MM.1S (cell line): Measurements from ENCODE around the gene TSGA10IP.
A peak's percentile ranks its signal among the peaks of the same experiment; 100 is the strongest.

ENCODE experiments used
- DNase-seq: peaks from one replicate; pipeline ENCODE4 v3.0.0-alpha.2; 2015
- H2AFZ ChIP-seq: fragments of 300-600 bp; sonication (generic); 2 replicates; pipeline ENCODE4 v1.6.0; 2016; ENCODE audit warnings: antibody characterized with exemption, low read length
- H3F3A ChIP-seq: fragments of 300-600 bp; sonication (generic); 2 replicates; pipeline ENCODE4 v1.6.1; 2016; ENCODE audit warnings: mild to moderate bottlenecking, antibody characterized with exemption, low read length, moderate library complexity, mixed read lengths; ENCODE audit not compliant: insufficient read depth
- H3K27ac ChIP-seq: fragments of 300-600 bp; sonication (generic); 2 replicates; pipeline ENCODE4 v1.5.1; 2016; ENCODE audit warnings: mild to moderate bottlenecking, low read length
- H3K27me3 ChIP-seq: fragments of 300-600 bp; sonication (generic); replicated peaks from 2 replicates; pipeline ENCODE4 v1.6.0; 2016; ENCODE audit warnings: low read length; ENCODE audit not compliant: insufficient read depth
- H3K36me3 ChIP-seq: fragments of 300-600 bp; sonication (generic); replicated peaks from 2 replicates; pipeline ENCODE4 v1.6.1; 2016; ENCODE audit warnings: mild to moderate bottlenecking, low read length, mixed read lengths; ENCODE audit not compliant: insufficient read depth
- H3K4me1 ChIP-seq: fragments of 300-600 bp; sonication (generic); 2 replicates; pipeline ENCODE4 v1.6.1; 2016; ENCODE audit warnings: low read length, mixed read lengths
- H3K4me2 ChIP-seq: fragments of 300-600 bp; sonication (generic); 2 replicates; pipeline ENCODE4 v1.6.0; 2016; ENCODE audit warnings: low read depth, low read length
- H3K4me3 ChIP-seq: fragments of 300-600 bp; sonication (generic); 2 replicates; pipeline ENCODE4 v1.5.1; 2016; ENCODE audit warnings: low read length, mixed read lengths
- H3K79me2 ChIP-seq: fragments of 300-600 bp; sonication (generic); 2 replicates; pipeline ENCODE4 v1.6.1; 2016; ENCODE audit warnings: mixed run types, low read length, mixed read lengths
- H3K9ac ChIP-seq: fragments of 300-600 bp; sonication (generic); 2 replicates; pipeline ENCODE4 v1.6.1; 2016; ENCODE audit warnings: low read length, mixed read lengths
- H3K9me2 ChIP-seq: fragments of 300-600 bp; sonication (generic); replicated peaks from 2 replicates; pipeline ENCODE4 v1.6.1; 2016; ENCODE audit warnings: mild to moderate bottlenecking, low read length, mixed read lengths; ENCODE audit not compliant: insufficient read depth
- H3K9me3 ChIP-seq: fragments of 300-600 bp; sonication (generic); replicated peaks from 2 replicates; pipeline ENCODE4 v1.6.1; 2016; ENCODE audit warnings: mild to moderate bottlenecking, low read length, mixed read lengths; ENCODE audit not compliant: insufficient read depth
- H4K20me1 ChIP-seq: fragments of 300-600 bp; sonication (generic); 2 replicates; pipeline ENCODE4 v1.6.1; 2016; ENCODE audit warnings: mild to moderate bottlenecking, low read length, moderate library complexity, mixed read lengths; ENCODE audit not compliant: insufficient read depth
- EZH2 ChIP-seq: fragments of 300-600 bp; sonication (generic); optimal IDR thresholded peaks from 2 replicates; pipeline ENCODE3; 2017; ENCODE audit warnings: low read depth, mild to moderate bottlenecking, antibody characterized with exemption, low read length, mixed read lengths
- EZH2phosphoT487 ChIP-seq: fragments of 300-600 bp; sonication (generic); IDR thresholded peaks from 2 replicates; pipeline ENCODE4 v1.6.1; 2018; ENCODE audit warnings: antibody characterized with exemption, low read length
- TF ChIP-seq, protein P1 (sequence below): fragments of 300-600 bp; sonication (generic); IDR thresholded peaks from 2 replicates; pipeline ENCODE4 v1.5.1; 2016; ENCODE audit warnings: antibody characterized with exemption, low read length, mixed read lengths

TSGA10IP gene

DNA sequence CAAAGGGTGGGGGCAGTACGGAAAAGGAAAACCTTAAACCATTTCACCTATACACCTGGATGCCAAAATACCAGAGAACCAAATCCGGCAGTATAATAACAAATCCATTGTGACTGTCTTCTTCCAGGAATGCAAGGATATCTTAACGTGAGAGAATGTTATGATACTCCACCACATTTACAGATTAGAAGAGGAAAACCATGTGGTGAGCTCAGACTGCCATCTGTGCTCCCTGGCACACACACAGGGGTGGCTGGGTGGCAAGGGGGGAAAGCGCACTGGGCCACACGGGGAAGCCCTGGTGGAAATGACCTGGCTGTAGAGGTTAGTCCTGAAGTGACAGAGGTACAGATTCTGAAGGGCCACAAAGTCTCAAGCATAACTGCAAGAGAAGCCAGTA is 46.8 kb downstream of the TSGA10IP start:
- TF ChIP-seq EZH2 = no peak
- TF ChIP-seq, protein P1, sequence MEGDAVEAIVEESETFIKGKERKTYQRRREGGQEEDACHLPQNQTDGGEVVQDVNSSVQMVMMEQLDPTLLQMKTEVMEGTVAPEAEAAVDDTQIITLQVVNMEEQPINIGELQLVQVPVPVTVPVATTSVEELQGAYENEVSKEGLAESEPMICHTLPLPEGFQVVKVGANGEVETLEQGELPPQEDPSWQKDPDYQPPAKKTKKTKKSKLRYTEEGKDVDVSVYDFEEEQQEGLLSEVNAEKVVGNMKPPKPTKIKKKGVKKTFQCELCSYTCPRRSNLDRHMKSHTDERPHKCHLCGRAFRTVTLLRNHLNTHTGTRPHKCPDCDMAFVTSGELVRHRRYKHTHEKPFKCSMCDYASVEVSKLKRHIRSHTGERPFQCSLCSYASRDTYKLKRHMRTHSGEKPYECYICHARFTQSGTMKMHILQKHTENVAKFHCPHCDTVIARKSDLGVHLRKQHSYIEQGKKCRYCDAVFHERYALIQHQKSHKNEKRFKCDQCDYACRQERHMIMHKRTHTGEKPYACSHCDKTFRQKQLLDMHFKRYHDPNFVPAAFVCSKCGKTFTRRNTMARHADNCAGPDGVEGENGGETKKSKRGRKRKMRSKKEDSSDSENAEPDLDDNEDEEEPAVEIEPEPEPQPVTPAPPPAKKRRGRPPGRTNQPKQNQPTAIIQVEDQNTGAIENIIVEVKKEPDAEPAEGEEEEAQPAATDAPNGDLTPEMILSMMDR = no peak
- no peak for TF ChIP-seq EZH2phosphoT487
- Histone ChIP-seq H3K9me3 (no peaks in the 10 kb centered on the region), H3K79me2 (no peaks in the 10 kb centered on the region)

DNA sequence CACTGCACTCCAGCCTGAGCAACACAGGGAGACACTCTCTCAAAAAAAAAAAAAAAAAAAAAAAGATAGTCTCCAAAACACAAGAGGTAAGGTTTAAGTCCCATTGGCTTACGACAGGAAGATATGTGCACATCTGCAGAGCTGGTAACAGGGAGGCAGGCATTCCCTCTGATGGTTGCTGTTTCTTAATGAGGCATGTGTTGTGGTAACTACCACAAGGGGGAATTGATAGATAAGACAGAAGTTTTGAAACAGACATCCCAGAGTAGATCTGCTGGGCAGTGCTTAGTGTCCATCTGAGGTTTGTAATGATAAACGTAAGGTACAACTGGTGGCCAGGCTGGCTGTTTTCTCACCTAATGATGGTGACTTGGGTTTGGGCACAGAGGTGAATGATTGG is 52.0 kb downstream of the TSGA10IP start:
- Histone ChIP-seq H3K79me2 (peaks cover 40% of the 10 kb centered on the region), H3K4me2 (no peak overlapping the region), H3F3A (peaks cover 9% of the 10 kb centered on the region; the same call in 1 of the 2 replicates), H3K4me3 (no peak overlapping the region), H3K9me2 (no peaks in the 10 kb centered on the region), H4K20me1 (no peaks in the 10 kb centered on the region), H3K9ac (no peak overlapping the region), H3K27ac (no peak overlapping the region), H3K9me3 (no peaks in the 10 kb centered on the region), H3K27me3 (no peaks in the 10 kb centered on the region), H3K36me3 (peaks cover 6% of the 10 kb centered on the region), H2AFZ (no peak overlapping the region), H3K4me1 (no peaks in the 10 kb centered on the region)
- TF ChIP-seq, protein P1 = no peak
- TF ChIP-seq EZH2phosphoT487 (no peak), EZH2 (no peak)
- DNase-seq = no peak

More for the DNA sequence above, 46.8 kb downstream of the TSGA10IP start:
- Histone ChIP-seq H3K9me2 (no peaks in the 10 kb centered on the region), H3K4me1 (peaks cover 3% of the 10 kb centered on the region), H4K20me1 (no peaks in the 10 kb centered on the region), H3K27me3 (no peaks in the 10 kb centered on the region), H2AFZ (no peak overlapping the region), H3K9ac (no peak overlapping the region), H3F3A (peaks cover 7% of the 10 kb centered on the region), H3K4me3 (no peak overlapping the region), H3K36me3 (no peaks in the 10 kb centered on the region), H3K4me2 (no peak overlapping the region), H3K27ac (no peak overlapping the region)
- no peak for DNase-seq

DNA sequence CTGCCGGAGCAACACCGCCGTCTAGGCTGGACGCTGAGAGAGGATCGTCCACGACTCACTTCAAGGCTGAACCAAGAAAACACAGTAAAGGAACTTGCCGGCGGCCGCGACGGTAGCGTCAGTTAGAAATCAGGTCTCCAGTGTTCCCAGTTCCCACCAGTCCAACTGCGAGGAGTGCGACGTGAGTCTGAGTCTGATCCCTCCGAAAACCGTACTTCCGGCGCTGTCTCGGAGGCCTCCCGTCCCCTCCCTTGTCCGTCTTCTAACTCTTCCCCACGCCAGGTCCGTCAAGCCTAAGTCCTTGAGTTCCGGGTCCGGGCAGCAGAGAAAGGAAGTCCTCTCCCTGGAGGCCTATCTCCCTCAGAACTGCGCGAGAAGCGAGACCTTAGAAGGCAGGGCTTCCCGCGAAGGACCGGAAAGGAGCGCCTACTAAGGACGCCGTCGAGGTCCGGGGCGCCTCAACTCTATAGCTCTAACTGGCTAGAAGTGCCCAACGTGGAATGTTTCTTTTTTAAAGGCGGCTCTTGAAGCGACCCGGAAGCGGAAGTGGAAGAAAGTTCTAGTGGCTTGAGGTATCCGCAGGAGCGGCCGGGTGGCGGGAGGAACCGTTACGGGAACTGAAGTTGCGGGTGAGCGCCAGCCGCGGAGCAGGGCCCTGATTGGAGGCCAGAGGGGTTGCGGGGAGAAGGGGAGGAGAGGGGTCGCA is 56.8 kb downstream of the TSGA10IP start, which contains the start of the genes BANF1 and EIF1AD:
Gene BANF1 (plus strand): TSS at position 562 of the 706 bp plus-strand sequence. CDS start 748 bp downstream, outside the sequence.
Gene EIF1AD (minus strand): TSS at position 216 of the 706 bp plus-strand sequence. CDS start 1,768 bp downstream, outside the sequence.
- TF ChIP-seq, protein P1 = no peak
- TF ChIP-seq EZH2 (no peak), EZH2phosphoT487 (no peak)
- DNase-seq = peak; percentile 94
- H3K9me3 ChIP-seq = no peaks in the 10 kb centered on the region
- no peaks in the 10 kb centered on the region for H3K27me3 ChIP-seq
- H2AFZ ChIP-seq = peak within 1 kb of the TSS; percentile 88
- peaks cover 37% of the 10 kb centered on the region for H3K4me1 ChIP-seq
- H4K20me1 ChIP-seq = no peaks in the 10 kb centered on the region
- H3F3A ChIP-seq = peaks cover 30% of the 10 kb centered on the region
- H3K27ac ChIP-seq = peak within 1 kb of the TSS; percentile 93
- no peaks in the 10 kb centered on the region for H3K9me2 ChIP-seq
- peak within 1 kb of the TSS; percentile 90 for H3K9ac ChIP-seq
- peak within 1 kb of the TSS; percentile 80 for H3K4me2 ChIP-seq
- peak within 1 kb of the TSS; percentile 99 for H3K4me3 ChIP-seq
- peaks cover 6% of the 10 kb centered on the region for H3K36me3 ChIP-seq
- peaks cover 62% of the 10 kb centered on the region for H3K79me2 ChIP-seq
